Thyroid gland (tissue), 4 donors: Measurements from ENCODE around the gene MYH14.

Source experiments
- POLR2A ChIP-seq, 2 donors: fragments of 450-650 bp; IDR thresholded peaks; one replicate each; pipeline ENCODE4 v1.6.1; 2017; ENCODE audit warnings: antibody characterized with exemption in 2 of 2, mild to moderate bottlenecking in 2 of 2, moderate library complexity in 1 of 2
- TF ChIP-seq, protein P1 (sequence below), 6 experiments: fragments of 200-600 bp in 3 of 6; fragments of 450-650 bp in 3 of 6; sonication (generic) in 3 of 6; IDR thresholded peaks; one replicate each; pipeline ENCODE4 v1.5.1; 2016 to 2019; ENCODE audit warnings: antibody characterized with exemption in 6 of 6, mild to moderate bottlenecking in 2 of 6, inconsistent platforms in 1 of 6, moderate library complexity in 1 of 6

- no peak for TF ChIP-seq POLR2A (IDR thresholded peaks at IDR 0.05)
- TF ChIP-seq, protein P1, sequence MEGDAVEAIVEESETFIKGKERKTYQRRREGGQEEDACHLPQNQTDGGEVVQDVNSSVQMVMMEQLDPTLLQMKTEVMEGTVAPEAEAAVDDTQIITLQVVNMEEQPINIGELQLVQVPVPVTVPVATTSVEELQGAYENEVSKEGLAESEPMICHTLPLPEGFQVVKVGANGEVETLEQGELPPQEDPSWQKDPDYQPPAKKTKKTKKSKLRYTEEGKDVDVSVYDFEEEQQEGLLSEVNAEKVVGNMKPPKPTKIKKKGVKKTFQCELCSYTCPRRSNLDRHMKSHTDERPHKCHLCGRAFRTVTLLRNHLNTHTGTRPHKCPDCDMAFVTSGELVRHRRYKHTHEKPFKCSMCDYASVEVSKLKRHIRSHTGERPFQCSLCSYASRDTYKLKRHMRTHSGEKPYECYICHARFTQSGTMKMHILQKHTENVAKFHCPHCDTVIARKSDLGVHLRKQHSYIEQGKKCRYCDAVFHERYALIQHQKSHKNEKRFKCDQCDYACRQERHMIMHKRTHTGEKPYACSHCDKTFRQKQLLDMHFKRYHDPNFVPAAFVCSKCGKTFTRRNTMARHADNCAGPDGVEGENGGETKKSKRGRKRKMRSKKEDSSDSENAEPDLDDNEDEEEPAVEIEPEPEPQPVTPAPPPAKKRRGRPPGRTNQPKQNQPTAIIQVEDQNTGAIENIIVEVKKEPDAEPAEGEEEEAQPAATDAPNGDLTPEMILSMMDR (IDR thresholded peaks at IDR 0.05), result no peak
Measured at GRCh38 chr19:50248826-50249225, 45.4 kb downstream of the MYH14 start.
